Smooth muscle cell (in vitro differentiated cells): ENCODE results near the gene MYRF. TPM values are rescaled to one million over a fixed set of nuclear protein-coding genes. Genes with fewer than 3 reads are reported as not detected.

ENCODE experiments used
- DNase-seq: peaks from one replicate; lab custom pipeline; 2025; ENCODE audit not compliant: unreplicated experiment; lab: John Stamatoyannopoulos, UW
- H2AFZ ChIP-seq: fragments of 200-600 bp; sonication (generic); 2 replicates; pipeline ENCODE4 v1.6.0; 2016; ENCODE audit warnings: antibody characterized with exemption, low read depth, mild to moderate bottlenecking
- H3F3A ChIP-seq: fragments of 200-600 bp; sonication (generic); 2 replicates; pipeline ENCODE4 v1.6.0; 2017; ENCODE audit warnings: antibody characterized with exemption, low read depth
- H3K27ac ChIP-seq: fragments of 200-600 bp; sonication (generic); 2 replicates; pipeline ENCODE4 v1.5.1; 2016; ENCODE audit warnings: low read depth, mild to moderate bottlenecking
- H3K27me3 ChIP-seq: fragments of 200-600 bp; sonication (generic); 2 replicates; pipeline ENCODE4 v1.6.1; 2016; ENCODE audit warnings: low read depth, mild to moderate bottlenecking
- H3K36me3 ChIP-seq: fragments of 200-600 bp; sonication (generic); 2 replicates; pipeline ENCODE4 v1.5.1; 2016; ENCODE audit warnings: low read depth
- H3K4me1 ChIP-seq: fragments of 200-600 bp; sonication (generic); 2 replicates; pipeline ENCODE4 v1.5.1; 2016; ENCODE audit warnings: low read depth
- H3K4me2 ChIP-seq: fragments of 200-600 bp; sonication (generic); 2 replicates; pipeline ENCODE4 v1.6.0; 2016; ENCODE audit warnings: mild to moderate bottlenecking
- H3K4me3 ChIP-seq: fragments of 200-600 bp; sonication (generic); 2 replicates; pipeline ENCODE4 v1.5.1; 2016; ENCODE audit warnings: mild to moderate bottlenecking
- H3K79me2 ChIP-seq: fragments of 200-600 bp; sonication (generic); 2 replicates; pipeline ENCODE4 v1.6.0; 2016; ENCODE audit warnings: low read depth, mild to moderate bottlenecking
- H3K9ac ChIP-seq: fragments of 200-600 bp; sonication (generic); 2 replicates; pipeline ENCODE4 v1.6.0; 2016; ENCODE audit warnings: low read depth
- H3K9me3 ChIP-seq: fragments of 200-600 bp; sonication (generic); replicated peaks from 2 replicates; pipeline ENCODE4 v1.5.1; 2016; ENCODE audit warnings: low read depth
- H4K20me1 ChIP-seq: fragments of 200-600 bp; sonication (generic); 2 replicates; pipeline ENCODE4 v1.6.0; 2016; ENCODE audit warnings: low read depth
- CTCF ChIP-seq: fragments of 200-600 bp; sonication (generic); IDR thresholded peaks from 2 replicates; pipeline ENCODE4 v1.5.1; 2017; ENCODE audit warnings: borderline replicate concordance, mild to moderate bottlenecking, antibody characterized with exemption; ENCODE audit not compliant: insufficient read depth, poor library complexity, severe bottlenecking
- WGBS: methylation state at CpG from one replicate; pipeline ENCODE4 v1.1.7; 2016; ENCODE audit warnings: low lambda C conversion rate; 5-methylcytosine and 5-hydroxymethylcytosine counted together
- polyA plus RNA-seq: library from polyadenylated mRNA; unstranded; fragments of >200 nt; fragmentation: Nextera tagmentation; extraction: Ambion mirVana; gene quantifications from 2 replicates; pipeline ENCODE4 v1.2.1, GENCODE V29; 2016
- total RNA-seq: library from RNA; depleted of rRNA; stranded (reverse); fragments of >200 nt; gene quantifications from 2 replicates; pipeline ENCODE4 v1.2.3, GENCODE V29; 2014

The MYRF gene
- total and polyA plus RNA-seq, 2 experiments from 2014 or later = 11.1 to 13.7 TPM

- Histone ChIP-seq H3K27ac (no peak overlapping the region), H3K27me3 (no peaks in the 10 kb centered on the region), H3K4me3 (no peak overlapping the region), H2AFZ (no peak overlapping the region), H3K4me1 (peaks cover 5% of the 10 kb centered on the region), H3K36me3 (no peaks in the 10 kb centered on the region), H4K20me1 (peaks cover 17% of the 10 kb centered on the region), H3K9me3 (no peaks in the 10 kb centered on the region), H3K79me2 (no peaks in the 10 kb centered on the region), H3K4me2 (no peak overlapping the region), H3F3A (no peaks in the 10 kb centered on the region), H3K9ac (no peak overlapping the region)
- no peak for TF ChIP-seq CTCF
- 93% methylated on average over 15 of the region's 20 CpGs for WGBS
- no peak for DNase-seq
Observed at GRCh38 chr11:61769946-61770683, 17.7 kb downstream of the MYRF start.

DNA sequence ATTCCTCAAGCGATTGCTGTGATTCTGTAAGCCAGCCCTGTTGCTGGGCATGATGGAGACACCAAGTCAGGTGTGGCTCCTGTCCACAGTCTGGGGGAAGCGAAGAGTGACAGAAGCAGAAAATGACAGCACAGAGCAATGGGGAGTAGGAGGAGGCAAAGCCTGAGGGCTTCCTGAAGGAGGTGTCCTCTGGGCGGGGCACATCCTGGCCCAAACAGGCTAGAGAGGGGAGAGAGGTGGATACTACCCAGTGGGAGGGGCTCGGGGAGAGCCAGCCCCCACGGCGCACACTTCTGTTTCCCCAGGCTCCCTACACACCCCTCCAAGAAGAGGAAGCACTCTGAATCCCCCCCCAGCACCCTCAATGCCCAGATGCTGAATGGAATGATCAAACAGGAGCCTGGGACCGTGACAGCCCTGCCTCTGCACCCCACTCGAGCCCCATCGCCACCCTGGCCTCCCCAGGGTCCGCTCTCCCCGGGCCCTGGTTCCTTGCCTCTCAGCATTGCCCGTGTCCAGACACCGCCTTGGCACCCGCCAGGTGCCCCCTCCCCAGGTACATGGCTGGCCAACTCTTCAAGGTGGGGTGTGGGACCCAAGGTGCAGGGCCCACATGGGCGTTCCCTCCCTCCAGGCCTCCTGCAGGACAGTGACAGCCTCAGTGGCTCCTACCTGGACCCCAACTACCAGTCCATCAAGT lies 18.9 kb downstream of the MYRF start:
- Histone ChIP-seq H3K9me3 (no peaks in the 10 kb centered on the region), H3F3A (no peaks in the 10 kb centered on the region), H3K4me1 (peaks cover 5% of the 10 kb centered on the region), H3K4me3 (no peak overlapping the region), H3K4me2 (no peak overlapping the region), H3K36me3 (no peaks in the 10 kb centered on the region), H3K79me2 (no peaks in the 10 kb centered on the region), H3K27me3 (no peaks in the 10 kb centered on the region), H4K20me1 (peaks cover 13% of the 10 kb centered on the region), H2AFZ (no peak overlapping the region), H3K9ac (no peak overlapping the region), H3K27ac (no peak overlapping the region)
- 86% methylated on average over 7 of the region's 15 CpGs for WGBS
- no peak for DNase-seq
- TF ChIP-seq CTCF = no peak

- Histone ChIP-seq H3K9ac (no peak overlapping the region), H3K4me2 (no peak overlapping the region), H2AFZ (no peak overlapping the region), H3K27me3 (no peaks in the 10 kb centered on the region), H3F3A (no peaks in the 10 kb centered on the region), H3K36me3 (no peaks in the 10 kb centered on the region), H3K4me1 (peaks cover 5% of the 10 kb centered on the region), H3K27ac (no peak overlapping the region), H3K79me2 (no peaks in the 10 kb centered on the region), H4K20me1 (peaks cover 8% of the 10 kb centered on the region), H3K4me3 (no peak overlapping the region), H3K9me3 (no peaks in the 10 kb centered on the region)
- 60% methylated on average over 7 of the region's 7 CpGs for WGBS
- TF ChIP-seq CTCF = no peak
- DNase-seq = no peak
Observed at GRCh38 chr11:61771985-61772455, 19.6 kb downstream of the MYRF start.

GRCh38 chr11:61773356-61773755 lies 20.9 kb downstream of the MYRF start:
- Histone ChIP-seq H3K4me3 (no peak overlapping the region), H3K4me2 (no peak overlapping the region), H3K79me2 (no peaks in the 10 kb centered on the region), H2AFZ (no peak overlapping the region), H3K9me3 (no peaks in the 10 kb centered on the region), H3F3A (no peaks in the 10 kb centered on the region), H4K20me1 (peaks cover 3% of the 10 kb centered on the region), H3K9ac (no peak overlapping the region), H3K36me3 (no peaks in the 10 kb centered on the region), H3K4me1 (peaks cover 5% of the 10 kb centered on the region), H3K27ac (no peak overlapping the region), H3K27me3 (no peaks in the 10 kb centered on the region)
- no peak for DNase-seq
- WGBS = 30% methylated on average over 10 of the region's 10 CpGs
- TF ChIP-seq CTCF = no peak
